A172 (cell line): ENCODE data around the gene CD34. TPM values are rescaled to one million over a fixed set of nuclear protein-coding genes. Genes with fewer than 3 reads are reported as not detected.
"Not testable (repeated sequence)": the region's sequence is repeated elsewhere in the genome, so short reads cannot be mapped to it uniquely, and the experiment has no call there.

Experiments
- DNase-seq: peaks from one replicate; pipeline ENCODE4 v3.0.0-alpha.2; 2015; ENCODE audit warnings: low spot score
- total RNA-seq: library from RNA; depleted of rRNA; stranded (reverse); fragments of >200 nt; shearing (Covaris generic); gene quantifications from 2 replicates; pipeline ENCODE4 v1.2.3, GENCODE V29; 2014; rRNA removed

The CD34 gene
- total RNA-seq = 0.22 and 0.76 TPM in 2 replicates

GRCh38 chr1:207910591-207911354, at the start of gene CD34:
Gene CD34, minus strand, starts transcription at chr1:207911125. Its CDS starts 45 bp downstream, at chr1:207911080.
- DNase-seq = no peak

DNA sequence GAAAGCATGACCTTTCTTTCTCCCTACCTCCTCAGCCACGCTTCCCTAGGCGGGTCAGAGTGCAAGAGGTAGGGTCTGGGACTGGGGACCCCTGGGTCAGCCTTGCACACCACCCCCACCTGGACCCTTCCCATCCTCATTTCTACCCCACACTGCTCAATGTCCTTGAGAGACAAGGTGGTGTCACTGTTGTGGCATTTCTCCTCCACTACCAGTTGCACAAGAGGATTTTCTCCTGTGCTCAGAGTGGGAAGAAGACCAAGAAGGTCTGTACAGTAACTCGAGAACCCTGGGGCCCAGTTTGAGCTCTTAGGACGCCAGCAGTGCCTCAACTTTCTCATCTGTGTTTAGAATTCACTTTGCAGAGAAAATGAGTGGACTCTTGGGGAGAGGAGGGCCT, 49.4 kb upstream of the CD34 start:
- no peak for DNase-seq

GRCh38 chr1:207959910-207960309, 49.0 kb upstream of the CD34 start:
- DNase-seq = no peak

GRCh38 chr1:207959141-207959825, 48.4 kb upstream of the CD34 start:
- DNase-seq = no peak

DNA sequence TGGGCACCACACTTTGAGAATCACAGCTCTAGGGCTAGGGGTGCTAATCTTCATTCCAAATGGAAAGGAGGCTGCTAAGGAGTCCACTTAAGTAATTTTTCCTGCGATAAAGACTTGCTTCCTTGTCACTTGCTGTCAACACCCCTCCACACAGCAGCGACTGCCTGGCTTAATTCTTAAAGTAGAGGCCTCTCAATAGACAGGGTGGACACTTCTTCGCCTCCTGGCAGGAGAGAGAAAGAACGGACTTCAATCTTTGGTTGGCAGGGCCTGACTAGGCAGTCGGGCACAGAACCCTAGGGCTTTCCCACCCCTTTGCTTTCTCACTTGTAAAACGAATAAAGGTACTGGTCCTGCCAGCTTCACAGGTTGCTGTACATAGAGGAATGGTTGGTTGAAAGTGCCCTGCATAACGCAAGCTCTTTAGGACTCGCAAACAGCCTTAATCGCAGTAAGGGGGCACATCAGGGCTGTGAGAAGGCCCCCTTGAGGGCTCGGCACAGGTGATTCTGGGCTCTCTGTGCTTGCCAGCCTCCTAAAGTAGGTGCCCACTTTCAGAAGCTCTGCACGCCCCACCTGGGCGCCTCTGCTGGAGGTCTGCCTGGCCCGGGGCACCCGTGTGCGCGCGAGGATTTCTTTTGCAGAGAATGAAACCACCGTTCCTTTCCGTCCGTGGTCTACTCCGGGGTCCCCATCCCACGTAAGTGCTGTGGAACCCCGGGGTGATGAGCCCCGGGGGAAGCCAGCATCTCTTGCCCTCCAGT, 47.6 kb upstream of the CD34 start:
- DNase-seq = no peak

DNA sequence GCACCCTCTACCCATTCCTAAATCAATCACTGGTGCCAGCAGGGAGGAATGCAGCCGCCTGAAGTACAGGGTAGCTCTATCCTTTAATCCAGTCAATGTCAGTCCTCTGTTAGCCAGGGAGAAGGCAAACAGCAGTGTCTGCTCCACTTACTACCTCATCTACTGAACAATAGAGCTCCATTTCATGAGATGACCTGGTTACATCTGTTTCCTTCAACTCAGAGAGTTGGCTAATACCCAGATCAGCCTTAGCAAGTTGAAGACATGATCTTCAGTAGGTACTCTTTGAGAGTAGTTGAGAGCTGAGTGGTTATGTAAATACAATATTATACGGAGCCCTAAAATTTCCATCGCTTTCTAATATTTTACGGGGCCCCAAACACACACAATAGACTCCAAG, 46.1 kb upstream of the CD34 start:
- DNase-seq = no peak

DNA sequence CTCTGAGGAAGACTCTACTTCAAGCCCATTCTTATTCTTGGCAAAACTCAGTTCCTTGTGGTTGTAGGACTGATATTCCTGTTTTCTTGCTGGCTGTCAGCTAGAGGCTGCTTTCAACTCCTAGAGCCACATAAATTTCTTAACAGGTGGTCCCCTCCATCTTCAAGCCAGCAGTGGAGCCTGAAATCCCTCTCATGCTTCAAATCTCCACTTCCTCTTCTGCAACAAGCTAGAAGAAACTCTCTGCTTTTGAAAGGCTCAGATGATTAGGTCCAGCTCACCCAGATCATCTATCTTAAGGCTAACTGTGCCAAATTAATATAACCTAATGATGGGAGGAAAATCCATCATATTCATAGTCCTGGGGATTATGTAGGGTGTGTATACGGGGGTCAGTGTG, 43.2 kb upstream of the CD34 start:
- DNase-seq = no peak

DNA sequence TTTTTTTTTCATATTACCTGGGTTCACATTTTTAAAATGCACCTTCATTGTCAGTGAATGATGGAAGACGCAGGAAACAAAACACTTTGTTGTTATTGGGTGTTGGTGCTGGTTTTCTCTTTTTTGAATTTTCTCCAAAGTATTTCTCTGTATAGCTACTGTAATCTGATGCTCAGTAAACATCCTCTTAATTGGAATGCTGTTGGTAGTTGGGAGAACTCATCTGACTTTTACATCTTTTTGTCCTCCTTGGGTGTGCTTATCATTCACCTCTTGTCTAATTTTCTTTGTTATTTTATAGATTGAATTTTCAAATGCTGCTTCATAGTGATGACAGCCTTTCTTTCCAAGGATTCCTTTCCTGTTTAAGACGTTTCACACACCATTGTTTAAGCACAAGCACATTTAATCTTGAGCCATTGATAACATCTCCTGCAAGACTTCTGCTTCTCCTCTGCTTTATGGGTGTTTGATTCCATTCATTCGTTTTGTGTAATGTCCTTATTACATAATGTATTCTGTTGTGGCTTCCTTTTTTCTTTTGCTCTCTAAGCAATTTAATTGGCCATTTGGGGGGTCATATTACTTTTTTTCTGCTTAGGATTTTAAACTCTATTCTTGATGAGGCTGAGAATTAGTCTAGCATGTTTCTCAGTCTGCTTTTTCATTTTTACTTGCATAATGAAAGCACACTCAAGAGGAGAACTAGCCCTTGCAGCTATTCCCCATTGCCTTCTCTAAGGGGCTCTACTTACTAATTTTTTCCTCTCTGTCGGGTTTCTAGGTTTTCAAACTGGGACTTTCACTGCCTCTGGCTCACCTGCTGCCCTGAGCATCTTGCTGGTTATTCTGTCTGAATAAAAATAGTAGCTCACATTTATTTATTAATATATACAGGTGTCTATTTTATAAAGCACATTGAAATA, 42.0 kb upstream of the CD34 start:
- DNase-seq = no peak

- no peak for DNase-seq
Measured at GRCh38 chr1:207951652-207952051, 40.7 kb upstream of the CD34 start.

- no peak for DNase-seq
Measured at GRCh38 chr1:207950750-207951149, 39.8 kb upstream of the CD34 start.

- DNase-seq = no peak
Measured at GRCh38 chr1:207949571-207950195, 38.8 kb upstream of the CD34 start.

- DNase-seq = no peak
Measured at GRCh38 chr1:207948536-207949250, 37.8 kb upstream of the CD34 start.

- DNase-seq = no peak
Measured at GRCh38 chr1:207946756-207947155, 35.8 kb upstream of the CD34 start.

GRCh38 chr1:207944571-207944970, 33.6 kb upstream of the CD34 start:
- peak; percentile 76 for DNase-seq

GRCh38 chr1:207942337-207942741, 31.4 kb upstream of the CD34 start:
- DNase-seq = not testable (repeated sequence)

DNA sequence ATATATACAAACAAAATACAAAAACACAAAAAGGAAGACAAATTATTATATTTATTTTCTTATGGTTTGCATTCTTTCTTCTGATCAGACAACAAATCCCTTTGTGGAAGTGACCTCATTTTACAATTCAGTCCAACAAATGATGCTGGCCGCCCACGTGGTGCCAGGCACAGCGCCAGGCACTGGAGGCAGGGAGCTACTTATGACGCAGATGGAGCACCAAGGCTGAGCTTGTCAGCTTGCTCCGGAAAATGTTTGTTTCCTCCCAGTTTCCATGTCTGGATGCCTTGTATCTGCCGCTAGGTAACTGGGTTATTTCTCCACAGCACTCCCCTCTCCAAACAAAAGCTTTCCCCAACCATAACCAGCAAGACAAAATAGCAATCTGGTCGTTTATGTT, 30.7 kb upstream of the CD34 start:
- peak; percentile 70 for DNase-seq

GRCh38 chr1:207938016-207938415, 27.1 kb upstream of the CD34 start:
- DNase-seq = peak; percentile 48

DNA sequence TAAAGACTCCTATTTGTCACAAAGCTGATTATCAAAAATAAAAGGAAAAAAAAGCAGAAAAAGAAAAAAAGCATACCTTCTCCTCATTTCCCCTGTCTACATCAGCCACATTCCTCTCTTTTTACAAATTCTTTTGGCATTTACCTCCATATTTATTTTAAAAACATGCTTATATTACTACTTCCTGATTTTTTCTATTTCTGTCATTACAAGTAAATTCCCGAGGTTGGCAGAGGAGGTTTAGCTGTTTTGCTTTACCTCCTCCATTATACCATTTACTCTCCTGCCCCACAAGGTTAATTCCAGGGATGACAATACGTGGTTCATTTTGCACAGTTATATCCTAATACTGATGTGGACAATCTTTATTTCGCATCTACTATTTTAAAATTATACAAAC, 26.3 kb upstream of the CD34 start:
- no peak for DNase-seq

DNA sequence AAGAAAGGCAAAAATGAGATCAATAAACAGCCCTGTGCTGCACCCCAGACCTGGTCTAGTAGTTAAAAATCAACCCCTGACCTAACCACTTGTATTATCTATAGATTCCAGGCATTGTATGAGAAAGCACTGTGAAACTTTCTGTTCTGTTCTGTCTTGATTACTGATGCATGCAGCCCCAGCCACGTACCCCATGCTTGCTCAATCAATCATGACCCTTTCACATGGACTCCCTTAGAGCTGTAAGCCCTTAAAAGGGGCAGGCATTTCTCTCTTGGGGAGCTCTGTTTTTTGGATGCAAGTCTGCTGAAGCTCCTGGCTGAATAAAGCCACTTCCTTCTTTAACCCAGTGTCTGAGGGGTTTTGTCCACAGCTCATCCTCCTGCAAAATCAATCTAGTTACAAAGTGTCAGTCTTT, 24.2 kb upstream of the CD34 start:
- DNase-seq = no peak

DNA sequence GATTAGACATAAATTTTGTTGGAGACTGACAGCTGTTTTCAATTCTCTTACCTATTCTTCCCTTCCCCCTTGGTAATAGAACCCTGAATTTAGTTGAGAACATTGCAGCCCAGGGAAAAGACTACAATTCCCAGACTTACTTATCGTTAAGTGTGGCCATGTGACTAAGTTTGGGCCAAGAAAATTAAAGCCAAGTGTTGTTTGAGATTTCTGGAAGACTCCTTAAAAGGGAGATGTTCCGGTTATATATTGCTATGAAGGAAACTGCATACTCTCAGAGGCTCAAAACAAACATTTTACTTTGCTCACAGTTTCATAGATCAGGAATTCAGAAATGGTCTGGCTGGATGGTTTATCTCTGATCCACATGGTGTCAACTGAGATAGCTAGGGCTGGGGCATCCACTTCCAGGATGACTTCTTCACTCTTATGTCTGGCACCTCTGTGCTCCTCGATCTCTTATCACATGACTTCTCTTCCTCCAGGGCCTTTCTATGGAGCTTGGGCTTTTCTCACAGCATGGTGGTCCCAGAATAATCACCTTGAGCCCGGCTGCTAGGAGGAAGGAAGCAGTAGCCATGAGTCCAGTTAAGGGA, 22.4 kb upstream of the CD34 start:
- no peak for DNase-seq
